ENCODE data around the gene FOXP4.

FOXP4 gene

GRCh38 chr6:41587131-41587879 is 41.1 kb downstream of the FOXP4 start:
- DNase-seq: no peak

- DNase-seq: no peak
These were observed 41.9 kb downstream of the FOXP4 start for GRCh38 chr6:41588111-41588510.

- DNase-seq: no peak
These were observed 43.0 kb downstream of the FOXP4 start for GRCh38 chr6:41589223-41589622.

GRCh38 chr6:41589636-41590622 is 43.7 kb downstream of the FOXP4 start:
- DNase-seq: no peak

- DNase-seq: no peak
These were observed 44.9 kb downstream of the FOXP4 start for GRCh38 chr6:41591122-41591521.

- peak; percentile 76 for DNase-seq
These were observed 45.8 kb downstream of the FOXP4 start for GRCh38 chr6:41591859-41592502.

GRCh38 chr6:41593406-41593805 is 47.2 kb downstream of the FOXP4 start:
- DNase-seq: no peak

- no peak for DNase-seq
These were observed 47.7 kb downstream of the FOXP4 start for GRCh38 chr6:41593839-41594238.

- DNase-seq: no peak
These were observed 48.1 kb downstream of the FOXP4 start for GRCh38 chr6:41594326-41594725.

- DNase-seq: no peak
These were observed 48.6 kb downstream of the FOXP4 start for GRCh38 chr6:41594766-41595165.

- DNase-seq: no peak
These were observed 49.0 kb downstream of the FOXP4 start for GRCh38 chr6:41595166-41595565.

- DNase-seq: no peak
These were observed 50.0 kb downstream of the FOXP4 start for GRCh38 chr6:41596096-41596685.

GRCh38 chr6:41596807-41597206 is 50.6 kb downstream of the FOXP4 start:
- no peak for DNase-seq

- no peak for DNase-seq
These were observed 51.2 kb downstream of the FOXP4 start for GRCh38 chr6:41597246-41598000.

GRCh38 chr6:41598670-41599014 is 52.5 kb downstream of the FOXP4 start:
- DNase-seq: no peak

GRCh38 chr6:41599015-41599851 is 53.1 kb downstream of the FOXP4 start:
- DNase-seq: no peak

- DNase-seq: no peak
These were observed 53.8 kb downstream of the FOXP4 start for GRCh38 chr6:41599852-41600445.

GRCh38 chr6:41600499-41601247 is 54.5 kb downstream of the FOXP4 start:
- no peak for DNase-seq

GRCh38 chr6:41601248-41601549 is 55.0 kb downstream of the FOXP4 start:
- no peak for DNase-seq

- no peak for DNase-seq
These were observed 56.2 kb downstream of the FOXP4 start for GRCh38 chr6:41602422-41602743.
